ENCODE results near the gene SMPD4. TPM values are rescaled to one million over a fixed set of nuclear protein-coding genes. Genes with fewer than 3 reads are reported as not detected.
"Not testable (repeated sequence)": the region's sequence is repeated elsewhere in the genome, so short reads cannot be mapped to it uniquely, and the experiment has no call there.

The SMPD4 gene
- total and polyA plus RNA-seq, 9 of the 15 experiments (the other 6 are each of a cell fraction or from before 2014, with no cell fraction given), result 7.5 to 123 (median 35.7) TPM

GRCh38 chr2:130153721-130154422 is 27.5 kb downstream of the SMPD4 start:
- H3K27ac ChIP-seq (ENCODE audit: extremely low read depth, low read depth, low read length); H3K9me3 ChIP-seq (replicated peaks; ENCODE audit: control insufficient read depth, insufficient read depth, low read depth, low read length); H3K9ac ChIP-seq (ENCODE audit: insufficient read depth in 1 of 2, low read depth in 2 of 2, low read length in 2 of 2); H4K20me1 ChIP-seq (replicated peaks; ENCODE audit: control insufficient read depth, insufficient read depth, low read length); POLR2A ChIA-PET; in situ Hi-C loops (cut with MboI); H3K27me3 ChIP-seq (ENCODE audit: control insufficient read depth in 2 of 2, insufficient read depth in 2 of 2, low read length in 2 of 2); H2AFZ ChIP-seq (ENCODE audit: low read depth, low read length); intact Hi-C loops (cut with micrococcal nuclease); H3K4me3 ChIP-seq; DNase-seq (ENCODE audit: extremely low read depth in 1 of 4, low spot score in 3 of 4); H3K9me1 ChIP-seq (ENCODE audit: control insufficient read depth, insufficient read depth, low read length); H3K4me2 ChIP-seq (ENCODE audit: insufficient read depth, low read length); H3K79me2 ChIP-seq (ENCODE audit: control insufficient read depth, insufficient read depth, low read length); CTCF ChIA-PET (ENCODE audit: low intra/inter-chr PET ratio); ATAC-seq; BruUV-seq (replicated peaks): not testable (repeated sequence)
- peaks cover 0 to 19% of the 10 kb centered on the region in 2 experiments; a peak in 3 of 5 replicates for H3K4me1 ChIP-seq (replicated peaks in 1 of 2; ENCODE audit: control insufficient read depth in 2 of 2, insufficient read depth in 2 of 2, low read length in 2 of 2)
- FAIRE-seq, result peak; percentile 32
- peaks cover 47% of the 10 kb centered on the region; the same call in 1 of the 3 replicates for H3K36me3 ChIP-seq (ENCODE audit: control insufficient read depth, insufficient read depth, low read length)
- WGBS (ENCODE audit: insufficient coverage, low coverage, missing lambda C conversion rate), result 95% methylated on average over 15 of the region's 23 CpGs
- peak; percentile 27; the same call in 1 of the 2 replicates for TF ChIP-seq POLR2G (IDR thresholded peaks at IDR 0.05; ENCODE audit: low read depth, low read length)

- TF ChIP-seq POLR2G (IDR thresholded peaks at IDR 0.05; ENCODE audit: low read depth, low read length), result peak; percentile 9; the same call in 1 of the 2 replicates
- no peak for TF ChIP-seq ZBTB12 (CRISPR knock-in tag; IDR thresholded peaks at IDR 0.05)
- no TSS peak for BruUV-seq (replicated peaks)
- Histone ChIP-seq H3K4me2 (ENCODE audit: insufficient read depth, low read length) (no peak overlapping the region), H3K4me1 (replicated peaks in 1 of 2; ENCODE audit: control insufficient read depth in 2 of 2, insufficient read depth in 2 of 2, low read length in 2 of 2) (peaks cover 0 to 19% of the 10 kb centered on the region in 2 experiments; a peak in 3 of 5 replicates), H2AFZ (ENCODE audit: low read depth, low read length) (no peak overlapping the region), H3K36me3 (ENCODE audit: control insufficient read depth, insufficient read depth, low read length) (peaks cover 42% of the 10 kb centered on the region; the same call in 1 of the 3 replicates), H3K9ac (ENCODE audit: insufficient read depth in 1 of 2, low read depth in 2 of 2, low read length in 2 of 2) (no peak overlapping the region), H3K4me3 (no peak overlapping the region), H3K9me1 (ENCODE audit: control insufficient read depth, insufficient read depth, low read length) (no peaks in the 10 kb centered on the region), H3K27ac (ENCODE audit: extremely low read depth, low read depth, low read length) (no peak overlapping the region), H3K27me3 (ENCODE audit: control insufficient read depth in 2 of 2, insufficient read depth in 2 of 2, low read length in 2 of 2) (no peaks in the 10 kb centered on the region), H3K9me3 (replicated peaks; ENCODE audit: control insufficient read depth, insufficient read depth, low read depth, low read length) (no peaks in the 10 kb centered on the region), H4K20me1 (replicated peaks; ENCODE audit: control insufficient read depth, insufficient read depth, low read length) (no peaks in the 10 kb centered on the region; the same call in 1 of the 2 replicates), H3K79me2 (ENCODE audit: control insufficient read depth, insufficient read depth, low read length) (no peaks in the 10 kb centered on the region)
- in situ Hi-C loops (cut with MboI), result no loop called here
- intact Hi-C loops (cut with micrococcal nuclease), result no loop called here
- 95% methylated on average over 18 of the region's 25 CpGs for WGBS (ENCODE audit: insufficient coverage, low coverage, missing lambda C conversion rate)
- DNase-seq (ENCODE audit: extremely low read depth in 1 of 4, low spot score in 3 of 4) (no peak), ATAC-seq (no peak), FAIRE-seq (no peak)
- CTCF ChIA-PET (ENCODE audit: low intra/inter-chr PET ratio), result no interaction called here
- POLR2A ChIA-PET, result interaction anchor here (0.7 kb wide), 1 partner anchor 22 kb away, joined by 3 read pairs; no protein-coding TSS in a partner anchor
These were observed 28.4 kb downstream of the SMPD4 start for GRCh38 chr2:130152816-130153595.
